AG08396 (cell line): Measurements from ENCODE around the gene CYP24A1.
"Not testable (repeated sequence)": the region's sequence is repeated elsewhere in the genome, so short reads cannot be mapped to it uniquely, and the experiment has no call there.

Experiments
- DNase-seq: peaks from one replicate; pipeline ENCODE4 v3.0.0; 2012; ENCODE audit warnings: low spot score, mixed read lengths

The CYP24A1 gene

GRCh38 chr20:54133434-54134427 is 40.1 kb downstream of the CYP24A1 start:
- no peak for DNase-seq

GRCh38 chr20:54132612-54133433 is 41.0 kb downstream of the CYP24A1 start:
- peak; percentile 71 for DNase-seq

GRCh38 chr20:54131675-54132611 is 41.8 kb downstream of the CYP24A1 start:
- DNase-seq, result no peak

GRCh38 chr20:54131125-54131524 is 42.7 kb downstream of the CYP24A1 start:
- not testable (repeated sequence) for DNase-seq

- no peak for DNase-seq
Measured at GRCh38 chr20:54129350-54129749, 44.4 kb downstream of the CYP24A1 start.

- no peak for DNase-seq
Measured at GRCh38 chr20:54127855-54128574, 45.8 kb downstream of the CYP24A1 start.

GRCh38 chr20:54126806-54127655 is 46.8 kb downstream of the CYP24A1 start:
- DNase-seq, result no peak

GRCh38 chr20:54126328-54126727 is 47.5 kb downstream of the CYP24A1 start:
- not testable (repeated sequence) for DNase-seq

GRCh38 chr20:54123587-54124180 is 50.1 kb downstream of the CYP24A1 start:
- peak; percentile 52 for DNase-seq

GRCh38 chr20:54122681-54123586 is 50.9 kb downstream of the CYP24A1 start:
- no peak for DNase-seq

GRCh38 chr20:54122189-54122588 is 51.6 kb downstream of the CYP24A1 start:
- DNase-seq, result no peak

GRCh38 chr20:54119744-54120143 is 54.0 kb downstream of the CYP24A1 start:
- DNase-seq, result no peak

- DNase-seq, result no peak
Measured at GRCh38 chr20:54118220-54119001, 55.4 kb downstream of the CYP24A1 start.

- no peak for DNase-seq
Measured at GRCh38 chr20:54116550-54117235, 57.1 kb downstream of the CYP24A1 start.

- DNase-seq, result peak; percentile 17
Measured at GRCh38 chr20:54115172-54115854, 58.5 kb downstream of the CYP24A1 start.

GRCh38 chr20:54114109-54114508 is 59.7 kb downstream of the CYP24A1 start:
- no peak for DNase-seq
